Measurements from ENCODE around the gene DERA. TPM values are rescaled to one million over a fixed set of nuclear protein-coding genes. Genes with fewer than 3 reads are reported as not detected.
A peak's percentile ranks its signal among the peaks of the same experiment; 100 is the strongest.

Gene DERA
- polyA plus RNA-seq, 1 donor (not counting 4 experiments of a cell fraction or from before 2014, with no cell fraction given): 34.2 TPM

DNA sequence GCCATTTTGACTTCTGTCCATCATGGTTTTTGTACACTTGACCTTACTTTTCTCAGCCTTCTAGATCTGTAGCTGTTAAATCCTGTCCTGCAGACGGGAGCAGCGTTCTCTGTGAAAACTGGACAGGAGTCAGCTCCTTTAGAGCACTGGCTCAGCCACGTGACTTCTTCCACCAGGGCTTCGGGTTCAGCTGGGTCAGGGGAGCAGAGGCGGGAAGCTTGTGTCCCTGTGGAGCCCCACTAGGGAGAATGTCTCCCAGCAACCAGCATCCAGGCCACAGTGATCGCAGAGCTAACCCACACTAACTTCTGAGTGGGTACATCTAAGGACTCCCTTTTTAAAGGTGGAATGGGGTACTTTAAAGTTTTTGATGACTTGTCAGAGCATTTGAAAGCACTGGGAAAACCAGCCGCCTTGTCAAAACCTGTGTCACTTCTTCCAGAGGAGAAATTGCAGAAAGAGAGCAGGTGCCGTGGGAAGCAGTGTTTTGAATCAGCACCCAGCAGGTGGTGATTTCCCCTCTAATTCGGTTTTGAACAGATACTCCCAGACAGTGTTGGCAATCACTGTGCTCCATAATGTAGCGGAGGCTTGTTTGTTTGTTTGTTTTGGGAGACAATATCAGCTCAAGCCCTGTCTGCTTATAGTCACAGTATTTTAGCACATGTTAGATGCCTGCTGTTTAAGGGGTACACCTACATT lies 17.9 kb downstream of the DERA start:
- dilution Hi-C loops (cut with MboI; ENCODE audit: extremely low pct_ligation_motif_present, low sequenced_read_pairs): no loop called here

DNA sequence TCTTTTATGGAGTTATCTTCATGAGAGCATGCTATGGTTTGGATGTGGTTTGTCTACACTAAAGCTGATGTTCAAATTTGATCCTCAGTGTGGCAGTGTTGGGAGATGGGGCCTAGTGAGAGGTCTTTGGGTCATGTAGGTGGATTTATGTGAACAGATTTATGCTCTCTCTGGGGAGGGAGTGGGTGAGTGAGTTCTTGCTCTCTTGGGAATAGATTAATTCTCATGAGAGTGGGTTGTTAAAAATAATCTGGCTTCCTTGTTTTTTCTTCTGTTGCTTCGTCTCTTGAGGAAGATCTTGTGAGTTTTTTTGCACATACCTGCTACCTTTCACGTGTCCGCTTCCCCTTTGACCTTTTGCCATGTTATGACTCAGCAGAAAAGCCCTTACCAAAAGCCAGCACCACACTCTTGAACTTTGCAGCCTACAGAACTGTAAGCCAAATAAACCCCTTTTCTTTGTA lies 20.5 kb downstream of the DERA start:
- H2AFZ ChIP-seq (ENCODE audit: control insufficient read depth, low read length): no peak overlapping the region
- FAIRE-seq: peak; percentile 36
- TF ChIP-seq, protein P1, sequence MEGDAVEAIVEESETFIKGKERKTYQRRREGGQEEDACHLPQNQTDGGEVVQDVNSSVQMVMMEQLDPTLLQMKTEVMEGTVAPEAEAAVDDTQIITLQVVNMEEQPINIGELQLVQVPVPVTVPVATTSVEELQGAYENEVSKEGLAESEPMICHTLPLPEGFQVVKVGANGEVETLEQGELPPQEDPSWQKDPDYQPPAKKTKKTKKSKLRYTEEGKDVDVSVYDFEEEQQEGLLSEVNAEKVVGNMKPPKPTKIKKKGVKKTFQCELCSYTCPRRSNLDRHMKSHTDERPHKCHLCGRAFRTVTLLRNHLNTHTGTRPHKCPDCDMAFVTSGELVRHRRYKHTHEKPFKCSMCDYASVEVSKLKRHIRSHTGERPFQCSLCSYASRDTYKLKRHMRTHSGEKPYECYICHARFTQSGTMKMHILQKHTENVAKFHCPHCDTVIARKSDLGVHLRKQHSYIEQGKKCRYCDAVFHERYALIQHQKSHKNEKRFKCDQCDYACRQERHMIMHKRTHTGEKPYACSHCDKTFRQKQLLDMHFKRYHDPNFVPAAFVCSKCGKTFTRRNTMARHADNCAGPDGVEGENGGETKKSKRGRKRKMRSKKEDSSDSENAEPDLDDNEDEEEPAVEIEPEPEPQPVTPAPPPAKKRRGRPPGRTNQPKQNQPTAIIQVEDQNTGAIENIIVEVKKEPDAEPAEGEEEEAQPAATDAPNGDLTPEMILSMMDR (optimal IDR thresholded peaks at IDR 0.05 in 1 of 3, IDR thresholded peaks at IDR 0.05 in 1 of 3, conservative IDR thresholded peaks at IDR 0.05 in 1 of 3; ENCODE audit: extremely low read depth in 1 of 3, insufficient read depth in 2 of 3, low read length in 3 of 3): peak; percentile 7 to 26 (median 12)
- no peak for TF ChIP-seq EZH2 (IDR thresholded peaks at IDR 0.05; ENCODE audit: low read length)
- H3K4me3 ChIP-seq (ENCODE audit: control insufficient read depth in 2 of 3, extremely low read depth in 1 of 3, insufficient read depth in 2 of 3, low read depth in 1 of 3, low read length in 3 of 3): no peak overlapping the region
- no peaks in the 10 kb centered on the region for H3K9me3 ChIP-seq (ENCODE audit: control insufficient read depth, low read depth, low read length)
- H3K4me2 ChIP-seq (ENCODE audit: control insufficient read depth, extremely low read depth, insufficient read depth, low read depth, low read length): no peak overlapping the region
- peaks cover 0 to 2% of the 10 kb centered on the region in 2 experiments for H3K36me3 ChIP-seq (ENCODE audit: control insufficient read depth in 2 of 2, extremely low read depth in 1 of 2, insufficient read depth in 2 of 2, low read length in 2 of 2)
- peaks cover 9% of the 10 kb centered on the region for H3K79me2 ChIP-seq (ENCODE audit: control insufficient read depth, insufficient read depth, low read length)
- H4K20me1 ChIP-seq (ENCODE audit: control insufficient read depth, extremely low read depth, insufficient read depth, low read length): no peaks in the 10 kb centered on the region
- no peaks in the 10 kb centered on the region for H3K27me3 ChIP-seq (ENCODE audit: control insufficient read depth, extremely low read depth, insufficient read depth, low read length)
- no peak overlapping the region for H3K27ac ChIP-seq (ENCODE audit: control insufficient read depth, insufficient read depth, low read length)
- DNase-seq (ENCODE audit: low read depth, low spot score): no peak
- peaks cover 15% of the 10 kb centered on the region for H3K4me1 ChIP-seq (ENCODE audit: control insufficient read depth, extremely low read depth, insufficient read depth, low read length)
- no peak overlapping the region for H3K9ac ChIP-seq (ENCODE audit: control insufficient read depth, extremely low read depth, insufficient read depth, low read length)
- H3K9me1 ChIP-seq (ENCODE audit: control insufficient read depth, extremely low read depth, insufficient read depth, low read length): no peaks in the 10 kb centered on the region
- dilution Hi-C loops (cut with MboI; ENCODE audit: extremely low pct_ligation_motif_present, low sequenced_read_pairs): no loop called here

More for the DNA sequence above, 17.9 kb downstream of the DERA start:
- Histone ChIP-seq H2AFZ (ENCODE audit: control insufficient read depth, low read length) (no peak overlapping the region), H3K79me2 (ENCODE audit: control insufficient read depth, insufficient read depth, low read length) (peaks cover 9% of the 10 kb centered on the region), H3K4me1 (ENCODE audit: control insufficient read depth, extremely low read depth, insufficient read depth, low read length) (peaks cover 15% of the 10 kb centered on the region), H3K27me3 (ENCODE audit: control insufficient read depth, extremely low read depth, insufficient read depth, low read length) (no peaks in the 10 kb centered on the region), H3K4me3 (ENCODE audit: control insufficient read depth in 2 of 3, extremely low read depth in 1 of 3, insufficient read depth in 2 of 3, low read depth in 1 of 3, low read length in 3 of 3) (no peak overlapping the region), H3K27ac (ENCODE audit: control insufficient read depth, insufficient read depth, low read length) (no peak overlapping the region), H4K20me1 (ENCODE audit: control insufficient read depth, extremely low read depth, insufficient read depth, low read length) (no peaks in the 10 kb centered on the region), H3K9me3 (ENCODE audit: control insufficient read depth, low read depth, low read length) (no peaks in the 10 kb centered on the region), H3K36me3 (ENCODE audit: control insufficient read depth in 2 of 2, extremely low read depth in 1 of 2, insufficient read depth in 2 of 2, low read length in 2 of 2) (peaks cover 0 to 2% of the 10 kb centered on the region in 2 experiments), H3K9ac (ENCODE audit: control insufficient read depth, extremely low read depth, insufficient read depth, low read length) (no peak overlapping the region), H3K4me2 (ENCODE audit: control insufficient read depth, extremely low read depth, insufficient read depth, low read depth, low read length) (no peak overlapping the region), H3K9me1 (ENCODE audit: control insufficient read depth, extremely low read depth, insufficient read depth, low read length) (no peaks in the 10 kb centered on the region)
- DNase-seq (ENCODE audit: low read depth, low spot score): no peak
- no peak for FAIRE-seq
- TF ChIP-seq, protein P1 (optimal IDR thresholded peaks at IDR 0.05 in 1 of 3, IDR thresholded peaks at IDR 0.05 in 1 of 3, conservative IDR thresholded peaks at IDR 0.05 in 1 of 3; ENCODE audit: extremely low read depth in 1 of 3, insufficient read depth in 2 of 3, low read length in 3 of 3): no peak
- no peak for TF ChIP-seq EZH2 (IDR thresholded peaks at IDR 0.05; ENCODE audit: low read length)

All from keratinocyte (primary cell).